HG02610 (cell line): ENCODE measurements around the gene CADPS.

ENCODE experiments used
- ATAC-seq: cut with Tn5 transposase; IDR thresholded peaks from one replicate; pipeline ENCODE4 v1.9.1; 2021; ENCODE audit warnings: mild to moderate bottlenecking, moderate library complexity; ENCODE audit not compliant: unreplicated experiment

Gene CADPS

GRCh38 chr3:62815981-62816380 lies 59.2 kb downstream of the CADPS start:
- no peak for ATAC-seq

DNA sequence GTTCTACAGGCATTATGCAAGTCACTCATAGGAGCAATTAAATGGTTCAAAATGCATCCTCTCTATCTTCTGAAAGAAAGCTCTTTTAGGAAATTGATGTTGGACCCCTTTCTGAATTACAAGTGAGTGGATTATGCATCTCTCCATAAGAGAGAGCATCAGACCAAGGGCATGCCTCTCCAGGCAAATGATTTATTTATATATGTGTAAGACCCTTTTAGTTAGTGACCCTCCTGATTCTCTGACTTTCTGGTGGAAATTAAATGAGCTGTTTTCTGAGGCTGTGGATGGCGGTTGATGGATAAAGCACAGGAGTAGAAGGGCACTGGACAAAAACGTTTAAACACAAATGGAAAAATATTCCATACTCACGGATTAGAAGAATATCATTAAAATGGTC lies 62.6 kb downstream of the CADPS start:
- ATAC-seq: no peak

DNA sequence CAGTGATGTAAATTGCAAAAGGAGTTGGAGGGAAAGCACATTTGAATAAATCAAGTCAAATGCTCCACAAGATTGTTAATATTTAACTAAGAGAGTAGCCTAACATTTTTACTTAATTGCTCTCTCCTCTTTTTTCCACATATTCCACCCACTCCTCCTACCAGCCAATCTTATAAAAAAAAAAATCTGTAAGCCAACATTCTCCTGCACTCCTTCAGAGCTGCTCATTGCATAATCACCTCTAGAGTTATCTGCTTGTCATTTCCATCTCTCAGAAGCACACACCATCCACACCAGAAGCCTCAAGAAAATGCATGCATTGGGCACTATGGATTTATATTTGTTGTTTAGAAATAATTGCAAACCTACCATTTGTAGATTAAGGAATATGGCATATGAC lies 64.1 kb downstream of the CADPS start:
- ATAC-seq: no peak

DNA sequence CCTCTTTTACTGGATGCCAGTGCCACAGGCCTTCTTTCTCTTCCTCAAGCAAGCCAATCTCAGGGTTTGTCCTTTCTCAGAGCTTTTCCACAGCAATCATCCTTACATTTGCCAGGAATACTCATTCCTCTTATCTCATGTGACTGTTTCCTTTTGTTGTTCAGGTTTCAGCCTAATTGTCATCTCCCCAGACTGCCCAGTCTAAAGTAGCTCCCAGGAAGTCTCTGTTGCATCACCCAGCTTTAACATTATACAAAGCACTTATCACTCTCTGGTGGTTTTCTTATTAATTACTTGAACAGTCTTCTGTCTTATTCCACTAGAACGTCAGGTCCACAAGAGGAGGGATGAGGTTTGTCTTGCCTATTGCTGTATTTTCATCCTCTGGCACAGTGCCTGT lies 65.8 kb downstream of the CADPS start:
- no peak for ATAC-seq

DNA sequence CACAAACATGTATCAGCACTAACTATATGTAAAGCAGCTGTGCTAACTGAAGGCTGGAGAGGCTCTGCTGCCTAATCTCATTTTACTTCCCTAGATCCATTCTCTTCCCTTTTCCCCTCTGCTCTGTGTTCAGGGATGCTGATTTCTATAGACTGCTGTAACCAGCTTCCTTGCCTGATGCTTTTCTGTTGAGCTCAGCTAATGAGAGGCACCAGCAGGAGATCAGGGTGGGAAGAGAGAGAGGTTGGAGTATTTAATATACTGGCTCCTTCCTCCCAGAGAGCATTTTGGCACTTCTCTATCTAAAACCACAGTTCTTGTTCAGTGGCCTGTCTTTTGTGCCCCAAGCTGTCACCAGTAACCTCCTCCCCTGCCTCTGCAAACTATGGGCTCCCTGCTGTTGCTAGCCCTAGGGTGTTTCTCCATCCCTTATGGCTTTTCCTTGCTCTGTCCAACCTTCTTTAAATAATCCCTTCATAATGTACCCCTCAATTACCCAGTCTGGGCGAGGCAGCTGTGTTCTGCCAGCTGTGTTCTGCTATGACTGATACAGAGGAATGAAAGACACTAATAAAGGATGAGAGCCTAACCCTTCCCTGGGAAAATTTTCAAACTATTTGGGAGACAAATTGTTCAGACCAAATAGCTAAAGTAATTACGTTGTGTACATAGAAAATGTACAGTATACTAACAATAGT lies 69.5 kb downstream of the CADPS start:
- no peak for ATAC-seq

DNA sequence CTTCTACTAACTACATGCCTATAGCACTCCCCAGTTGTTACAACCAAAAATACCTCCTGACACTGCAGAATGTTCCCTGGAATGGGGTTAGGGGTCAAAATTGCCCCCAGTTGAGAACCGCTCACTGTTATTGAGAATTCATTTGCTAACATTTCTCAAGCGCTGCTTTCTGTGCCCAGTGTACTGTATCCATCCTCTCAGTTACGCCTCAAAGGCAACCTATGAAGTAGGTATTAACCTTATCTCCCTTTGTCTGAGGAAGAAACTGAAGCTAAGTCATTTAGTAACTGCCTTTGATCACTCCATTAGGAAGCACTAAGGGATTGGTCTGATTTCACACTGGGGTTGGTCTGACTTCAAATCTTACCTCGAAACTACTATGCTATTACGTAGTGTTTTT lies 70.1 kb downstream of the CADPS start:
- ATAC-seq: no peak

DNA sequence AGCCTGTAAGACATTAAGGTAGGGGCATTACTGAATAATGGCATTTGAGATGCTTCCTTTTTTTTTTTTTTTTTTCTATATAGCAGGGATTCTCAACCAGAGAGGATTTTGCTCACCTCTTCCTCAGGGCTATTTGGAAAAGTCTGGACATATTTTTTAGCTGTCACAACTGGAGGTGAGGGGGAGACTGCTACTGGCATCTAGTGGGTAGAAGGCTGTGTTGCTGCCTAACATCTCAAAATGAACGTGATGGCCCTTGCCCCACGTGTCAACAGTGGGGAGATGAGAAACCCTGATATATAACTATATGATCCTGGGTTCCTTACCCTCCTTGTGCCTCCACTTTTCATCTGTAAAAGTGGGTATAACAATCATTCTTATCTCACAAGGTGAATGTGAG lies 71.9 kb downstream of the CADPS start:
- no peak for ATAC-seq

GRCh38 chr3:62798000-62798399 lies 77.2 kb downstream of the CADPS start:
- no peak for ATAC-seq

- no peak for ATAC-seq
Observed at GRCh38 chr3:62797132-62797531, 78.1 kb downstream of the CADPS start.

DNA sequence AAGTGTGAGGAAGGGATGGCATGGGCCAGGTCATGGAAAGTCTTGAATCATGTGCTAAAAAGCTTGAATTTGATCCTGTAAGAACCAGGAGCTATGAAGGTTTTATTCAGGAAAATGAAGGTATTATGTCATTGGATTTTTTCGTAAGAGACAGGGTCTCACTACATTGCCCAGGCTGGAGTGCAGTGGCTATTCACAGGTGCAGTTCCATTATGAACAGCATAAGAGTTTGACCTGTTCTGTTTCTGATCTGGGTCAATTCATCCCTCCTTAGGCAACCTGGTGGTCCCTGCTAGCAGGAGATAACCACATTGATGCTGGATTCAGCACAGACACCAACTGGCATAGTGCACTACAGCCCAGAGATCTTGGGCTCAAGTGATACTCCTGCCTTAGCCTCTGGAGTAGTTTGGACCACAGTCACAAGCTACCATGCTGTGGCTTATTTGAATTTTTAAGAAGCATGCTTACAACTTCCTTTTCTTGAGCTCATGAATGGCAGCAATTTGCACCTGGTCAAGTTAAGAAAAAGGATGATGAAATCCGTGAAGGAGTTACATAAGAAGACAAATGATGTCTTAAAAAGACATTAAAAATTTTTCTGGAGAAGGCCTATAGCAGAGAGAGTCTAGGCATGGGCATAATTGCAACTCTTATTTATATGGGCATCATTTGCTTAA lies 79.1 kb downstream of the CADPS start:
- ATAC-seq: no peak

DNA sequence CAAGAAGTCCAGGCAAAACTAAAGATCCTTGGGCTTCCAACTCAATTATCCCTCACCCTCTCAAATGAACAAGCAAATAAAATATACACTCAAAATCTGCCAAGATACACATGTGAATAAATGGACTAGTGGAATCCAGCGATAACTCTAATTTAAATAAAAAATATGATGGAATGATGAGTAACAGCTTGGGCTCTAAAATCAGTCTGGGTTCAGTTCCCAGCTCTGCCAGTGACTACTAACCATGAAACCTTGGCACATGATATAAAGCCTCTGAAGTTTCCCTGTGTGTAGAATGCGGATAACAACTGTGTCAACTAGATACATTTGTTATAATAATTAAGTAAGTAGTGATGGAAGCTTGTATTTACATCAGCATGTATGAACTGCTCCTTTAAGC lies 81.3 kb downstream of the CADPS start:
- no peak for ATAC-seq

DNA sequence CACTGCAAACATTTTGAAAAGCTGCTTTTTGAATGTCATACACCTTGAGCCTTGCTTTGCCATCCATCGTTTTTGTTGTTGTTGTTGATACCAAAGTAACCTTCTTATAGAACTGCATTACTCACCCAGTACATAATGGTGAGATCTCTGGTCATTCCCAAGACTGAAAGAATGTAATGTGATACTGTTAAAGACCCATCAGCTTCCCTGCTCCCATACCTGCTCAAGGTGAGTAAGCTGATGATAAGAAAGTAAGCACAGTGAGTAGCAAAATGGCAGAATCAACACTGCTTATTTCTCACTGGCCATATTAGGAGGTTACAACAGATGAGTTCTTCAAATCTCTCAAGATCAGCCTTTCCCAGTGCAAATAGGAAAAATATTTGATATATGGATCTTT lies 89.8 kb downstream of the CADPS start:
- ATAC-seq: no peak

DNA sequence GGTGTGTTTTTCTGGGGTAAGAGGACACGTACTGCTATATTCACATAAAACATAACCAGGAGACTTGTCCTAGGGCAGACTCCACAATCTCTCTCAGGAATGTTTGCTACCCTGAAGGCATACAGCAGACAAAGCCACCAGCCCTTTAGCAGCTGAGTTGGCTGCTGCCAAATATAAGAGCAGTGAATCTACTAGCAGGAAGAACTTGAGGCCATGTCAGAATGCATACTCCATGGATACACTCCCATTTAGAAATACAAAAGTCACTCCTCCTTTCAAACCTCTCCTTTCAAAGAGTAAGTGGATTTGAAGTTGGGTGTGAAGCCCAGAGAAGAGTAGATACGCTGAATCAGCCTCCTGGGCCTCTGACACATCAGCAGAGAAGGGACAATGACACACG lies 94.1 kb downstream of the CADPS start:
- ATAC-seq: no peak

DNA sequence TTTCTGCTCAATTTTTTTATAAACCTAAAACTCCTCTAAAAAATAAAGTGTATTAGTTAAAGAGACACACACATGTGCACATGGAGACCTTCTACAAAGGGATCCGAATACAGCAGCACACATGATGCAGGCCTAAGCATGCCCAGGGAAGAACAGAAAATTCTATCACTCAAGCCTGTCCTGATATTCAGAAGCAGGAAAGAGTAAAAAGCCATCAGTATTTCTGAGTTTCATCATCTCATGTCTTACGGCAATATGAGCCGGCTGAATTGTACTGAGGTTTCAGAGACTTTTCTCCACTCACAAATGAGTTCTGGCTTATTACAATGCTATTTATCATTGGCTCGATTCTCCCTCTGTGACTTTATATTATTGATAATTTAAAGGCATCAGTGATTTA lies 97.5 kb downstream of the CADPS start:
- ATAC-seq: no peak

- ATAC-seq: no peak
Observed at GRCh38 chr3:62777130-62777529, 98.1 kb downstream of the CADPS start.

DNA sequence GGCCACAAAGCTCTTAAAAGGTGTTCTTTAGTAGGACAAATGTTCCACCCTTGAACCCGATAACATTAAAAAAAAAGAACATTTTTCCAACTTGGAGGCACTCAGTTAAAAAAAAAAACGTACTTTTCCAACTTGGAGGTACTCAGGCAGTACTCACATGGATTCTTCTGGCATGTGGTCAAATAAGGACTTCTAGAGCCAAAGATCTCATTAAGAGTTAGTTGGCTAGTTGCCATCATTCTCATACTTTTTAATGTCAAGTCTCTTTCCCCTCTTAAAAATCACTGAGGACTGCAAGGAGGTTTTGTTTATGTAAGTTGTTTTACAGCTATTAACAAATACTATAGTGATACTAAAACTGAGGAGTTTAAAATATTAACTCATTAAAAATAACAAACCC lies 101.0 kb downstream of the CADPS start:
- no peak for ATAC-seq

DNA sequence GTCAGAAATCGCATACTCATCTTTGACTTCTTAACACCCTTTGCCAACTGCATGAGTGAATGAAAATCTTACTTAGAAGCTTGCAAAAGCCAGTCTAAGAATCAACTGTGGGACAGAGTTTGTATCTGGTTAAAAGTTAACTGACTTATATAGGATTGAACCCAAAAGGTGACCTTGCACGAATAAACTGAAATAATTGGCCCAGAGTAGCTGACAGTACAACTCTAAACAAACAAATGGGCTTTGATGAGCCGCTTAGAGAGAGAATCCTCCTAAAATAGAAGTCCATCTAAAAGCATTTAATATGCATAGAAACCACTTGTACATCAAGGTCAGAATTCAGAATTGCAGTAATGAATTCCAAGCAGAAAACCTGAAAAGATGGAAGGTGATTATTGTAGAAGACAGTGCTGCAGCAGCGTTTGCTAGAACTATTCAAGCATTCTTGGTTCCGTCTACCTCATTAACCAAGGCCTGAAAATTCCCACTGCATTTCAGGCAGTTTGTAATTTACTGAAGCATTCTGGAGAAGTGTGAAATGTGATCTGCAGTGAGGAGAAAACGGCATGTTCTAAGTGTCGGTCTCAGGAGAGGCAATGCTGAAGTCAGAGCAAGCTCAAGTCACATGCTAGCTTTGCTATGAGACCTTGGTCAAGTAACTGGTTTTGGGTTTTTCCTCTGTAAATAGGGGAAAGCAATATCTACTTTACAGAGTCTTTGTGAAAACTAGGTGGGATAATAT lies 103.7 kb downstream of the CADPS start:
- ATAC-seq: no peak

- no peak for ATAC-seq
Observed at GRCh38 chr3:62768896-62769295, 106.3 kb downstream of the CADPS start.

DNA sequence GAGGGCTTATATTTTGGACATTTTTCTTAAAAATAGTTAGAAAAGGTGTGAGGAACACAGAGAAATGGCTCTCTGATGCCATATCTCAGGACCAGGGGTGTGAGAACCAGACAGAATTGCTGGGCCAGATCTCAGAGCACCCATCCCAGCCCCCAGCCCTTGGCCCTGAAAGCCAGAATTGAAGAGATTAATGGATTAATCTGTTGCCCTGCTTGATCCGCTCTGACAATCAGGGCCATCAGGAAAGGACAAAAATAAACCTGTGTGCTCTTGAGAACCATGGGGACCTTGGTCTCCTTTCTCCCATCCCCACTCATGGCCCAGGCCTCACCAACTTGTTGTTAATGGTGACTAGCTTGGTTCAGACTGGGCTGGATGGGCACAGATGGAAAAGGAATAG lies 113.5 kb downstream of the CADPS start:
- ATAC-seq: no peak

DNA sequence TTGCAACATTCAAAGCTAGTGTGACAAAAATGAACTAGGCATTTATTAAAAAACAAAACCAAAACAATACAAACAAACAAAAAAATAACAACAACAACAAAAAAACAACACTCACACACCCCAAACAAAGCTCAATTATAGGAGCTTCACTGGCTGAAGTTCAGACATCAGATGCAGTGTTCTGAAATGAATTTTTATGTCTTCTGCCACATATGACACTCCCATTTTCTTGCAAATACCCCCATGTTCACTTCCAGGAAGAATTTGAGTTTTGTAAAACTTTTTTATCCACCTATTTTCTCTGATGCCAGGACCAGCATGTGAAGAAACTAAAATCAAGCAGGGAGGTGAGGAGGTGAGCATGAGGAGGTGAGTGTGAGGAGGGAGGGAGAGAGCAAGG lies 113.9 kb downstream of the CADPS start:
- no peak for ATAC-seq

DNA sequence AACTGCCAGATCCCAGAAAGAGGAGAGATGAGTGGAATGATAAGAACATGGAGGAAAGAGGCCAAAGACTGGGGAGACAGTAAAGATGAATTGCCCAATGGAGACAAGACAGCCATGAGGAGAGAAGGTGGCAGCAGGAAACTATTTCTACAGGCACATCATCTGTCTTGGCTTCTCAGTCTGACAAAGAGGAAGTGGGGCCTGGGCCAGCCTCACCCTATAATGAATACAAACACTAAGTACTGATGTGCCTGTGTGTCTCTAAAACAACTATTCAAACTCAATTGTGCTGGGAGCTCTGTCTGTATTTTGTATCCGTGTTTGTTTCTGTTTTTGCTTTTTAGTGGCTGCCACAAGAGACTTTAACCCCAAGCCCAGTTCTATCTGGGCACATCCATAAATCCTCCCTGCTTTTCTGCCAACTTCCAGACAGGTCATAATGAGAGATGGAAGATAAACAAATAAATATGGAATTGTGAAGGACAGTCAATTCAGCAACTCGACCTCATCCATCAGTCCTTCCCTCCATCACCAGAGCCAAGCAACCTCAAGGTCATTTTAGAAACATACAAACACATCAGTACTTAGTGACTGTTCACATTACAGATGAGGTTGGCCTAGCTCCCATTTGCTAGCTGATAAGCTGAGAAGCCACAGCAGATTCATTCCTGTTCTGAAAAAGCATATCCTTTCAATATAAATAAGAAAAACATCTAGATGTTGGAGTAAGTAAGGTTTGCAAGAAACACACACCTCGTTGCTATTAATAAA lies 116.7 kb downstream of the CADPS start:
- ATAC-seq: no peak
